Heart right ventricle (tissue), 16 donors: ENCODE measurements around the gene ELMO3. TPM values are rescaled to one million over a fixed set of nuclear protein-coding genes. Genes with fewer than 3 reads are reported as not detected.

Experiments
- ATAC-seq, 8 donors: fragments of 200-7000 bp; cut with Tn5 transposase; one replicate each; pipeline ENCODE4 v1.9.1; 2020; ENCODE audit warnings: mild to moderate bottlenecking in 8 of 8, moderate library complexity in 8 of 8, moderate number of reproducible peaks in 1 of 8
- DNase-seq, 2 donors: peaks; one replicate each; pipeline ENCODE4 v3.0.0-alpha.2; 2020
- H3K27ac ChIP-seq, 10 donors: fragments of 200-600 bp; sonication (generic) in 2 of 10; one replicate each; pipeline versions ENCODE4 v1.5.0 to v1.8.0; 2020 to 2022; ENCODE audit warnings: mild to moderate bottlenecking in 3 of 10
- H3K27me3 ChIP-seq, 7 donors: fragments of 200-600 bp; one replicate each; pipeline ENCODE4 v1.8.0; 2021 to 2022; ENCODE audit warnings: mild to moderate bottlenecking in 2 of 7
- H3K36me3 ChIP-seq, 9 donors: fragments of 200-600 bp; sonication (generic) in 1 of 9; one replicate each; pipeline versions ENCODE4 v1.5.0 to v1.8.0; 2020 to 2022; ENCODE audit warnings: mild to moderate bottlenecking in 2 of 9
- H3K4me1 ChIP-seq, 9 donors: fragments of 200-600 bp; sonication (generic) in 1 of 9; one replicate each; pipeline versions ENCODE4 v1.5.0 to v1.8.0; 2020 to 2022; ENCODE audit warnings: mild to moderate bottlenecking in 4 of 9
- H3K4me3 ChIP-seq, 10 donors: fragments of 200-600 bp; sonication (generic) in 2 of 10; one replicate each; pipeline versions ENCODE4 v1.5.0 to v1.8.0; 2020 to 2022; ENCODE audit warnings: mild to moderate bottlenecking in 7 of 10, moderate library complexity in 2 of 10
- H3K9me3 ChIP-seq, 11 donors: fragments of 200-600 bp in 10 of 11; sonication (generic) in 2 of 11; one replicate each; pipeline versions ENCODE4 v1.5.0 to v1.8.0; 2013 to 2022; ENCODE audit warnings: mild to moderate bottlenecking in 2 of 11, control low read depth in 1 of 11, moderate library complexity in 1 of 11
- WGBS, 2 donors: extraction: QIAGEN DNeasy Blood & Tissue Kit; methylation state at CpG; one replicate each; pipeline ENCODE4 v1.1.7; 2013; ENCODE audit warnings: inconsistent platforms in 1 of 2; 5-methylcytosine and 5-hydroxymethylcytosine counted together
- intact Hi-C, 10 donors: fragments of 100-400 bp; cut with DNase I; formaldehyde crosslinking; loops; one replicate each; pipeline versions ENCODE4 v1.11.1 to v1.14.2; 2022
- long read RNA-seq, 3 donors: library from polyadenylated mRNA; unstranded; transcript quantifications; one replicate each; pipeline ENCODE4 v2.0.0, GENCODE V29; 2020 to 2021
- polyA plus RNA-seq, 2 donors: library from polyadenylated mRNA; stranded (reverse); fragments of 200-250 nt; gene quantifications; one replicate each; pipeline ENCODE4 v1.2.3, GENCODE V29; 2013
- total RNA-seq, 10 donors: library from RNA; stranded (reverse); fragmentation: NEBNext Ultra II Directional in 3 of 10; extraction: Animal tissue kit (Norgen Biotek cat#: 25700) in 3 of 10; gene quantifications; one replicate each; pipeline versions ENCODE4 v1.2.1 to v1.2.4, GENCODE V29; 2021 to 2023
- TF ChIP-seq, protein P1 (sequence below), 9 donors: fragments of 200-600 bp; sonication (generic) in 2 of 9; IDR thresholded peaks; one replicate each; pipeline versions ENCODE4 v1.5.0 to v1.8.0; 2021 to 2022; ENCODE audit warnings: antibody characterized with exemption in 9 of 9, mild to moderate bottlenecking in 5 of 9, moderate library complexity in 1 of 9
- donor health status: Arrhythmogenic right ventricular cardiomyopathy.
- donor health status: ischemic (EF 13 %, LVEDD 7.1; RV severe dilation, severe dysfunction).
- donor health status: healthy with polysubstance abuse.
- donor health status: DM: no; HTN: yes; CAD: no.
- donor health status: DM: no; HTN: no; CAD: no.
- donor health status: ischemic (EF 25% LVEDD 6.9; RV normal size, moderate dysfunction).
- donor health status: ischemic (EF 25% LVEDD 5.7; RV mildly dilated, moderate dysfunction).
- donor health status: healthy.
- donor health status: DM: yes; HTN: yes; CAD: no.
- donor health status: Ischemic cardiomyopathy.
- donor health status: ischemic (EF 35%, LVEDD 5.7; RV mildly dilated, moderate dysfunction).
- donor health status: nonischemic (EF 11% LVEDD 7.7; RV severe dilation, severe dysfunction).
- donor health status: DM: yes; HTN: yes; CAD: no.
- donor health status: PGD.
- donor health status: ischemic (EF 29% LVEDD 5.4; RV normal size, mild dysfunction).
- donor health status: nonischemic (EF 23%, LVEDD 6.1; RV moderate dilation, normal function).

ELMO3 gene, protein sequence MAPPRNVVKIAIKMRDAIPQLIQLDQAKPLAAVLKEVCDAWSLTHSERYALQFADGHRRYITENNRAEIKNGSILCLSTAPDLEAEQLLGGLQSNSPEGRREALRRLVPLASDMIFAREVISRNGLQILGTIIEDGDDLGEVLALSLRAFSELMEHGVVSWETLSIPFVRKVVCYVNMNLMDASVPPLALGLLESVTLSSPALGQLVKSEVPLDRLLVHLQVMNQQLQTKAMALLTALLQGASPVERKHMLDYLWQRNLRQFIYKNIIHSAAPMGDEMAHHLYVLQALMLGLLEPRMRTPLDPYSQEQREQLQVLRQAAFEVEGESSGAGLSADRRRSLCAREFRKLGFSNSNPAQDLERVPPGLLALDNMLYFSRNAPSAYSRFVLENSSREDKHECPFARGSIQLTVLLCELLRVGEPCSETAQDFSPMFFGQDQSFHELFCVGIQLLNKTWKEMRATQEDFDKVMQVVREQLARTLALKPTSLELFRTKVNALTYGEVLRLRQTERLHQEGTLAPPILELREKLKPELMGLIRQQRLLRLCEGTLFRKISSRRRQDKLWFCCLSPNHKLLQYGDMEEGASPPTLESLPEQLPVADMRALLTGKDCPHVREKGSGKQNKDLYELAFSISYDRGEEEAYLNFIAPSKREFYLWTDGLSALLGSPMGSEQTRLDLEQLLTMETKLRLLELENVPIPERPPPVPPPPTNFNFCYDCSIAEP
- 1 to 10 TPM in 1 of 10 donors, under 1 TPM in 9; 0.19 to 1.1 (median 0.42) TPM for total RNA-seq
- polyA plus RNA-seq = 1 to 10 TPM; 1.3 to 1.9 TPM
- long read RNA-seq, donor 1 = 0 reads
- long read RNA-seq, donor 2, partial matches to known transcripts = 1 of 1 reads
- long read RNA-seq, donor 2, other reads (novel, unspliced or antisense) = 0 of 1 reads
- long read RNA-seq, donor 3 = 0 reads

DNA sequence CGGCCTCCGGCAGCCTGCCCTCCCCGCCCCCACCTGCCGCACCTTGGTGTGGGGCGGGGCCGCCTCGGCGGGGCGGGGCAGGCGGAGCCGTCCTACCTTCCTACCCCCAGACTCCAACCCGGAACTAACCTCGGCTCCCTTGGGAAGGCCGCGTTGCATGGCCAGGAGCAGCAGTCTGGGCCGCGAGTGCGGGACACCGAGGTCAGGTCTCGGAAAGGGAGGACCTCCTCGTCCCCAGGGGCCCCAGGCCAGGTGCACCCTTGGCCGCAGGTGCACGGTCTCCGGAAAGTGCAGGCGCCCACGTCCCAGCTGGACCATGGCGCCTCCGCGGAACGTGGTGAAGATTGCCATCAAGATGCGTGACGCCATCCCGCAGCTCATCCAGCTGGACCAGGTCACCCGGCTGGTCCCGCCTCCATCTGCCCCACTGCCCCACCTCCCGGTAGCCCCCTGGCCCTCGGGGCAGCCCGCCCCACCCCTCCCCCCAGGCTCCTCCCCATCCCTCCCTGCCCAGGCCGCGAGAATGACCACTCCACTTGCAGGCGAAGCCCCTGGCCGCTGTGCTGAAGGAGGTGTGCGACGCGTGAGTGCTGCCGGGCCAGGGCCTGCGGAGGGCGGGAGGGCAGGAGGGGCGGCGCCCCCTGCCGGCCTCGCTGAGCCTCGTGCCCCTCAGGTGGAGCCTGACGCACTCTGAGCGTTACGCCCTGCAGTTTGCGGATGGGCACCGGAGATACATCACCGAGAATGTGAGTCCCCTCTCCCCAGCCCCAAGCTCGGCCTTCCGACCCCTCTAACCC, at the start of gene ELMO3:
Gene ELMO3 (plus strand): TSS at position 121 of the 797 bp plus-strand sequence. CDS start 196 bp downstream, at position 317.
- 50 to 59% methylated on average over 58 to 61 of the region's 61 CpGs for WGBS, 2 donors
- H3K36me3 ChIP-seq = peaks cover 3 to 97% (median 43%) of the 10 kb centered on the region in 9 donors

DNA sequence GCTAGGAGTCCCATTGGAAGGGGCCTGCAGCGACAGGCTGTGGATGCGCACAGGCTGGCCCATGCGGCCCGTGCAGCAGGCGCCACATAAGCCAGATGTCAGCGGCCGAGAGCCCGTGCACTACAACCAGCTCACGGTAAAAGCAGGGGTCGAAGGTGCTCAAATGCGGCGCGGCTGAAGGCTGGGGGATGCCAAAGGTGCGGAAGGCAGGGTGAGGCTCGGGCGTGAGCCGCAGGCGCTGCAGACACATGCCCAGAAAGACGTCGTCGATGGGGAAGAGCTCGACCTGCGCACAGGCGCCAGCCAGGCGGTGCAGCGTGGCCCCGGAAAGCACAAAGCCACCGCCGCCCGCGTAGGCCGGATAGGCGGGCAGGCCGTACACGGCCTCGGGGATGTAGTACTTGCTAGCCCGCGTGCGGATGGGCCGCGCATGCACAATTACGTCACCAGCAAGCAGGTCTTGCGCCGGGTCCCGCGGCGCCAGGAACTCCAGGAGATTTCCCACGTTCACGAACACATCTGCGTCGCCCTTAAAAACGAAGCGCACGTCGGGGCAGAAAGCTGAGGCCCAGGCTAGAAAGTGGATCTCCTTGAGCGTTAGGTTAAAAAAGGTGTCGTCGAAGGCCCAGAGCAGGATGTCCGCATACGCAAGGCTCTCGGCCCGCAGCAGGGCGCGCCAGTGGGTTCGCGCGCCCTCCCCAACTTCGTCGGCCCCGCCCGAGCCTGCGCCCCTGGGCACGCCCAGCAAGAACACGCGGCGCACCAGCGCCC, 49.5 kb upstream of the ELMO3 start:
- TF ChIP-seq, protein P1, sequence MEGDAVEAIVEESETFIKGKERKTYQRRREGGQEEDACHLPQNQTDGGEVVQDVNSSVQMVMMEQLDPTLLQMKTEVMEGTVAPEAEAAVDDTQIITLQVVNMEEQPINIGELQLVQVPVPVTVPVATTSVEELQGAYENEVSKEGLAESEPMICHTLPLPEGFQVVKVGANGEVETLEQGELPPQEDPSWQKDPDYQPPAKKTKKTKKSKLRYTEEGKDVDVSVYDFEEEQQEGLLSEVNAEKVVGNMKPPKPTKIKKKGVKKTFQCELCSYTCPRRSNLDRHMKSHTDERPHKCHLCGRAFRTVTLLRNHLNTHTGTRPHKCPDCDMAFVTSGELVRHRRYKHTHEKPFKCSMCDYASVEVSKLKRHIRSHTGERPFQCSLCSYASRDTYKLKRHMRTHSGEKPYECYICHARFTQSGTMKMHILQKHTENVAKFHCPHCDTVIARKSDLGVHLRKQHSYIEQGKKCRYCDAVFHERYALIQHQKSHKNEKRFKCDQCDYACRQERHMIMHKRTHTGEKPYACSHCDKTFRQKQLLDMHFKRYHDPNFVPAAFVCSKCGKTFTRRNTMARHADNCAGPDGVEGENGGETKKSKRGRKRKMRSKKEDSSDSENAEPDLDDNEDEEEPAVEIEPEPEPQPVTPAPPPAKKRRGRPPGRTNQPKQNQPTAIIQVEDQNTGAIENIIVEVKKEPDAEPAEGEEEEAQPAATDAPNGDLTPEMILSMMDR (IDR thresholded peaks at IDR 0.05) = peak in 1 of 9 donors; percentile 12
- WGBS, 2 donors = 62 to 68% methylated on average over 77 of the region's 77 CpGs
- H3K27me3 ChIP-seq = peaks cover 0 to 30% (median 0%) of the 10 kb centered on the region in 7 donors
- H3K27ac ChIP-seq = peak overlapping the region in 5 of 10 donors; percentile 64 to 89 (median 86)
- intact Hi-C loops = loop anchor here in 5 of 10 donors (2.0 to 10.0 kb wide), 5 partner anchors 35 to 172 kb away; no protein-coding TSS in a partner anchor
- peaks cover 0 to 52% (median 21%) of the 10 kb centered on the region in 9 donors for H3K36me3 ChIP-seq
- peak overlapping the region in 7 of 10 donors; percentile 60 to 84 (median 67) for H3K4me3 ChIP-seq
- no peak for DNase-seq
- no peaks in the 10 kb centered on the region for H3K9me3 ChIP-seq
- ATAC-seq = no peak
- H3K4me1 ChIP-seq = peaks cover 2 to 22% (median 13%) of the 10 kb centered on the region in 9 donors

More for the DNA sequence above, at the start of gene ELMO3:
- TF ChIP-seq, protein P1 (IDR thresholded peaks at IDR 0.05) = peak in 8 of 9 donors; percentile 14 to 48 (median 30)
- H3K9me3 ChIP-seq = no peaks in the 10 kb centered on the region
- DNase-seq (no peak), ATAC-seq (peak in 7 of 8 donors; percentile 5 to 21 (median 12))
- intact Hi-C loops = no loop called here
- H3K4me3 ChIP-seq = no peak within 1 kb of the TSS
- H3K4me1 ChIP-seq = peaks cover 0 to 36% (median 11%) of the 10 kb centered on the region in 9 donors
- H3K27me3 ChIP-seq = no peaks in the 10 kb centered on the region
- no peak within 1 kb of the TSS for H3K27ac ChIP-seq

DNA sequence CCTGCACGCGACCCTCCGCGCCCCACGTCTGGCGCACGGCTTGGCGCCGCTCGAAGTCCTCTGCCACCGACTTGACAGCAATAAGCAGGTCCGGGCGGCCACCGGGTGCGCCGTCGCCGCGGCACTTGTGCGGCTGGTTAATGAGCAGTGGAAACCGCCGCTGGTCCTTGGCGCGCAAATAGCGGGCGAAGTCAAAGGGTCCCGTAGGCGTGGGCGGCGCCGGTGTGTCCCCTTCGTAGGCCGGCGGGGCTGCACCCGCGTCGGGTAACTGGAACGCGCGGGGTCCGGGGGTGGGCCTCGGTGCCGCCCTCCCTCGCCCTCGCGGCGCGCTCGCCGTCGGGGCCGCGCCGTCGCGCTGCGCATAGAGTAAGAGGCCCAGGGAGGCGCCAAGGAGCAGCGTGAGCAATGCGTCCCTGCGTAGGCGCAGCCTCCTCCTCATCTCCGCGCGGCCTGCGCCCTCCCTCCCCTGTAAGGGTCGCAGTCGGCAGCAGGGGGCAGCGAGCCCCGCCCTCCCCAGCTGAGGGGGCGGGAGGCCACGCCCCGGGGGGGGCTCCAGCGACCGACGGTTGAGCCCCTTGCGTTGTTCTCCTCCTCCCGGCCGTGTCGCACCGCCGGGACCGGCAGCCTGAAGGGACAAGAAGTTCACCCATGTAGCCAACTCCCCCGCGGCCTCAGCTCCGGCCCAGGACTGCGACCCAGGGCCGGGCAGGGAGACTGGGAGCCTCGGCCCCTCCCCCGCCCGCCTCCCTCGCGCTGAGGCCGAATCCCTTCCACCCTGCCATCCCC, 48.7 kb upstream of the ELMO3 start:
- DNase-seq = peak in 1 of 2 donors; percentile 64
- H3K9me3 ChIP-seq = no peaks in the 10 kb centered on the region
- H3K4me1 ChIP-seq = peaks cover 2 to 27% (median 20%) of the 10 kb centered on the region in 9 donors
- WGBS, 2 donors = 8 to 9% methylated on average over 79 to 94 of the region's 94 CpGs
- ATAC-seq = peak; percentile 37 to 76 (median 66)
- peaks cover 0 to 44% (median 15%) of the 10 kb centered on the region in 9 donors for H3K36me3 ChIP-seq
- TF ChIP-seq, protein P1 (IDR thresholded peaks at IDR 0.05) = peak in 2 of 9 donors; percentile 8 to 13
- H3K27ac ChIP-seq = peak overlapping the region; percentile 64 to 90 (median 83)
- peaks cover 0 to 30% (median 0%) of the 10 kb centered on the region in 7 donors for H3K27me3 ChIP-seq
- intact Hi-C loops = loop anchor here in 5 of 10 donors (2.0 to 10.0 kb wide), 5 partner anchors 35 to 173 kb away; no protein-coding TSS in a partner anchor
- peak overlapping the region; percentile 49 to 87 (median 68) for H3K4me3 ChIP-seq
